B cell (primary cell): ENCODE data around the gene CHMP6. TPM values are rescaled to one million over a fixed set of nuclear protein-coding genes. Genes with fewer than 3 reads are reported as not detected.

Experiments
- ATAC-seq: fragments of 200-7000 bp; cut with Tn5 transposase; one replicate; pipeline ENCODE4 v1.10.0; 2021; ENCODE audit warnings: low read depth, mild to moderate bottlenecking, moderate number of reproducible peaks, moderate library complexity
- CTCF ChIA-PET: fragments of 350-600 bp; sonication (Branson Sonifier 250); formaldehyde crosslinking; loops from one replicate; lab custom pipeline; 2021; ENCODE audit warnings: antibody characterized with exemption, inconsistent platforms; lab: Charles Lee
- POLR2A ChIA-PET: fragments of 350-600 bp; sonication (Branson Sonifier 250); formaldehyde crosslinking; loops from one replicate; lab custom pipeline; 2021; ENCODE audit warnings: antibody characterized with exemption; lab: Charles Lee
- DNase-seq: peaks from one replicate; pipeline ENCODE4 v3.0.0; 2013
- H2AFZ ChIP-seq: 2 replicates; pipeline ENCODE4 v1.6.1; 2012; ENCODE audit warnings: mild to moderate bottlenecking, low read depth, low read length; ENCODE audit not compliant: insufficient read depth, poor library complexity, severe bottlenecking
- H3K27ac ChIP-seq, 2 donors: 1 replicate in 1 of 2; 2 replicates in 1 of 2; pipeline ENCODE4 v1.5.1; 2012 to 2013; ENCODE audit warnings: low read length in 2 of 2, mild to moderate bottlenecking in 2 of 2, moderate library complexity in 1 of 2
- H3K27me3 ChIP-seq, 4 experiments: fragments of 200-600 bp in 1 of 4; sonication (generic) in 1 of 4; replicated peaks in 1 of 4; 1 replicate in 2 of 4; 2 replicates in 2 of 4; pipeline versions ENCODE4 v1.6.1 to v1.7.0; 2013 to 2016; ENCODE audit warnings: low read length in 3 of 4, mild to moderate bottlenecking in 2 of 4, mixed read lengths in 1 of 4, moderate library complexity in 1 of 4; ENCODE audit not compliant: insufficient read depth in 4 of 4, control insufficient read depth in 3 of 4; ENCODE audit errors: control extremely low read depth in 1 of 4
- H3K36me3 ChIP-seq, 2 experiments: replicated peaks in 1 of 2; 1 replicate in 1 of 2; 2 replicates in 1 of 2; pipeline versions ENCODE4 v1.6.1 to v1.7.1; 2013; ENCODE audit warnings: low read length in 1 of 2; ENCODE audit not compliant: insufficient read depth in 2 of 2, control insufficient read depth in 1 of 2; ENCODE audit errors: control extremely low read depth in 1 of 2, extremely low read depth in 1 of 2
- H3K4me1 ChIP-seq, 2 donors: fragments of 200-600 bp in 1 of 2; sonication (generic) in 1 of 2; 1 replicate in 1 of 2; 2 replicates in 1 of 2; pipeline versions ENCODE4 v1.5.1 to v1.6.1; 2013 to 2017; ENCODE audit warnings: low read length in 2 of 2; ENCODE audit not compliant: control insufficient read depth in 2 of 2, insufficient read depth in 2 of 2
- H3K4me2 ChIP-seq: replicated peaks from 2 replicates; pipeline ENCODE3; 2012; ENCODE audit warnings: mild to moderate bottlenecking, low read depth, low read length; ENCODE audit not compliant: poor library complexity, severe bottlenecking
- H3K4me3 ChIP-seq, 5 experiments: fragments of 200-600 bp in 1 of 5; sonication (generic) in 1 of 5; 1 replicate in 3 of 5; 2 replicates in 2 of 5; pipeline versions ENCODE4 v1.5.1 to v1.7.0; 2011 to 2016; ENCODE audit warnings: low read length in 4 of 5, mild to moderate bottlenecking in 4 of 5, low read depth in 2 of 5, control low read depth in 1 of 5, moderate library complexity in 1 of 5; ENCODE audit not compliant: insufficient read depth in 1 of 5; ENCODE audit errors: control extremely low read depth in 1 of 5, extremely low read depth in 1 of 5
- H3K79me2 ChIP-seq: fragments of 200-600 bp; sonication (generic); one replicate; pipeline ENCODE4 v1.6.0; 2016; ENCODE audit warnings: low read length; ENCODE audit not compliant: control insufficient read depth, insufficient read depth
- H3K9ac ChIP-seq: fragments of 200-600 bp; sonication (generic); 2 replicates; pipeline ENCODE4 v1.6.1; 2017; ENCODE audit warnings: mild to moderate bottlenecking, low read length, moderate library complexity
- H3K9me3 ChIP-seq, 3 donors: one replicate each; pipeline versions ENCODE4 v1.6.1 to v1.7.1; 2013; ENCODE audit warnings: low read length in 2 of 3; ENCODE audit not compliant: control insufficient read depth in 2 of 3, insufficient read depth in 1 of 3; ENCODE audit errors: control extremely low read depth in 1 of 3
- H4K20me1 ChIP-seq: 2 replicates; pipeline ENCODE4 v1.6.0; 2012; ENCODE audit warnings: mild to moderate bottlenecking, low read length; ENCODE audit not compliant: insufficient read depth, control insufficient read depth, poor library complexity, severe bottlenecking
- H3K27ac Mint-ChIP-seq: one replicate; pipeline ENCODE4 v1.8.0; 2021; ENCODE audit warnings: mixed read lengths
- H3K27me3 Mint-ChIP-seq: one replicate; pipeline ENCODE4 v1.8.0; 2021; ENCODE audit warnings: mixed read lengths
- H3K4me1 Mint-ChIP-seq: one replicate; pipeline ENCODE4 v1.8.0; 2021; ENCODE audit warnings: mixed read lengths
- H3K4me3 Mint-ChIP-seq: one replicate; pipeline ENCODE4 v1.8.0; 2021; ENCODE audit warnings: mixed read lengths
- H3K9me3 Mint-ChIP-seq: one replicate; pipeline ENCODE4 v1.8.0; 2022; ENCODE audit warnings: mixed read lengths; ENCODE audit not compliant: insufficient read depth
- CTCF ChIP-seq: fragments of 200-600 bp; IDR thresholded peaks from one replicate; pipeline ENCODE4 v1.8.0; 2022; ENCODE audit warnings: antibody characterized with exemption, mild to moderate bottlenecking
- EZH2 ChIP-seq: IDR thresholded peaks from 2 replicates; pipeline ENCODE4 v1.6.1; 2012; ENCODE audit warnings: borderline replicate concordance, low read depth, mild to moderate bottlenecking, moderate library complexity, low read length; ENCODE audit not compliant: insufficient read depth, poor library complexity, severe bottlenecking
- WGBS: methylation state at CpG from one replicate; pipeline ENCODE4 v1.1.5; 2013; ENCODE audit warnings: missing lambda C conversion rate; ENCODE audit not compliant: insufficient coverage; 5-methylcytosine and 5-hydroxymethylcytosine counted together
- intact Hi-C: fragments of 100-400 bp; cut with micrococcal nuclease; formaldehyde crosslinking; loops from one replicate; pipeline ENCODE4 v1.10.0; 2022
- polyA plus RNA-seq: library from polyadenylated mRNA; depleted of rRNA; stranded (reverse); fragments of >200 nt; gene quantifications from 2 replicates; pipeline ENCODE4 v1.2.3, GENCODE V29; 2012
- total RNA-seq, 2 donors: library from RNA; stranded (reverse); fragments of 120-200 nt in 1 of 2; gene quantifications; 1 replicate in 1 of 2; 2 replicates in 1 of 2; pipeline versions ENCODE4 v1.2.3 to v1.2.4, GENCODE V29; 2013 to 2022

The CHMP6 gene
- total and polyA plus RNA-seq, 2 donors (not counting 1 experiment from before 2014, with no cell fraction given) = 21.2 to 46.2 TPM

GRCh38 chr17:80982426-80982974 is 9.1 kb upstream of the CHMP6 start:
- Histone ChIP-seq H3K27me3 (no peaks in the 10 kb centered on the region), H4K20me1 (no peaks in the 10 kb centered on the region), H3K79me2 (no peaks in the 10 kb centered on the region), H3K36me3 (no peaks in the 10 kb centered on the region), H3K9me3 (no peaks in the 10 kb centered on the region), H3K4me2 (no peak overlapping the region), H3K27ac (no peak overlapping the region), H2AFZ (no peak overlapping the region), H3K9ac (no peak overlapping the region), H3K4me1 (peaks cover 24 to 29% of the 10 kb centered on the region in 2 donors), H3K4me3 (no peak overlapping the region)
- 96% methylated on average over 17 of the region's 17 CpGs for WGBS
- POLR2A ChIA-PET = no interaction called here
- DNase-seq = no peak
- TF ChIP-seq CTCF (no peak), EZH2 (no peak)
- intact Hi-C loops = loop anchor here (5.0 to 10.0 kb wide), 2 partner anchors 248 to 405 kb away; no protein-coding TSS in a partner anchor
- CTCF ChIA-PET = interaction anchor here (1.3 to 2.2 kb wide), 3 partner anchors 120 to 556 kb away, joined by 4 to 19 read pairs (median 7); no protein-coding TSS in a partner anchor
- Mint-ChIP-seq H3K27ac (no peak overlapping the region), H3K27me3 (peaks cover 9% of the 10 kb centered on the region), H3K9me3 (no peaks in the 10 kb centered on the region), H3K4me1 (peaks cover 21% of the 10 kb centered on the region), H3K4me3 (no peak overlapping the region)
- ATAC-seq = no peak

- ATAC-seq (no peak), DNase-seq (no peak)
- H3K36me3 ChIP-seq = no peaks in the 10 kb centered on the region
- H3K79me2 ChIP-seq = no peaks in the 10 kb centered on the region
- intact Hi-C loops = loop anchor here (5.0 to 10.0 kb wide), 2 partner anchors 249 to 406 kb away; no protein-coding TSS in a partner anchor
- POLR2A ChIA-PET = no interaction called here
- no peaks in the 10 kb centered on the region for H3K27me3 ChIP-seq
- H3K9me3 Mint-ChIP-seq = no peaks in the 10 kb centered on the region
- H2AFZ ChIP-seq = no peak overlapping the region
- H3K4me3 ChIP-seq = no peak overlapping the region
- WGBS = 91% methylated on average over 8 of the region's 17 CpGs
- CTCF ChIA-PET = interaction anchor here (1.0 kb wide), 1 partner anchor 408 kb away, joined by 5 read pairs; no protein-coding TSS in a partner anchor
- peaks cover 26% of the 10 kb centered on the region for H3K4me1 Mint-ChIP-seq
- H3K4me3 Mint-ChIP-seq = no peak overlapping the region
- H3K27me3 Mint-ChIP-seq = peaks cover 9% of the 10 kb centered on the region
- H4K20me1 ChIP-seq = no peaks in the 10 kb centered on the region
- peaks cover 28 to 38% of the 10 kb centered on the region in 2 donors for H3K4me1 ChIP-seq
- no peak overlapping the region for H3K9ac ChIP-seq
- H3K9me3 ChIP-seq = no peaks in the 10 kb centered on the region
- no peak overlapping the region for H3K4me2 ChIP-seq
- H3K27ac ChIP-seq = no peak overlapping the region
- TF ChIP-seq EZH2 = no peak
- no peak for TF ChIP-seq CTCF
- no peak overlapping the region for H3K27ac Mint-ChIP-seq
These were observed 8.1 kb upstream of the CHMP6 start for GRCh38 chr17:80983545-80983944.
